Measurements from ENCODE around the gene FGFR4. TPM values are rescaled to one million over a fixed set of nuclear protein-coding genes. Genes with fewer than 3 reads are reported as not detected.

Gene FGFR4
- total and polyA plus RNA-seq, 2 of the 8 experiments (the other 6 are each of a cell fraction or from before 2014, with no cell fraction given), result 61.4 to 88.4 TPM

- TF ChIP-seq JUND (IDR thresholded peaks at IDR 0.05; ENCODE audit: low read length) (0 out of 2 replicates have a peak, but pooled peaks have one; percentile 13), PHF8 (conservative IDR thresholded peaks at IDR 0.05; ENCODE audit: low read depth, low read length) (no peak), BACH1 (IDR thresholded peaks at IDR 0.05; ENCODE audit: low read length) (no peak), FOSL1 (IDR thresholded peaks at IDR 0.05; ENCODE audit: insufficient read depth, low read depth, low read length) (no peak), POLR2AphosphoS5 (IDR thresholded peaks at IDR 0.05; ENCODE audit: low read depth, low read length) (no peak), SIRT6 (IDR thresholded peaks at IDR 0.05; ENCODE audit: low read length) (no peak), SP4 (IDR thresholded peaks at IDR 0.05; ENCODE audit: low read length) (no peak), CHD1 (IDR thresholded peaks at IDR 0.05; ENCODE audit: low read depth, low read length) (no peak), RXRA (IDR thresholded peaks at IDR 0.05; ENCODE audit: insufficient read depth, low read depth, low read length) (no peak), SP2 (IDR thresholded peaks at IDR 0.05; ENCODE audit: low read length) (no peak), YY1 (IDR thresholded peaks at IDR 0.05; ENCODE audit: low read depth, low read length) (no peak), SUZ12 (IDR thresholded peaks at IDR 0.05; ENCODE audit: low read length) (no peak), TEAD4 (IDR thresholded peaks at IDR 0.05; ENCODE audit: low read depth, low read length) (no peak), GTF2F1 (IDR thresholded peaks at IDR 0.05; ENCODE audit: borderline replicate concordance, low read depth, low read length) (no peak), RFX5 (IDR thresholded peaks at IDR 0.05; ENCODE audit: borderline replicate concordance, low read depth, low read length) (no peak), CTCF (IDR thresholded peaks at IDR 0.05; ENCODE audit: control extremely low read depth in 1 of 3, insufficient read depth in 1 of 3, low read depth in 1 of 3, low read length in 3 of 3) (peak in 2 of 3 experiments; percentile 93 to 99; a peak in 3 of 4 replicates), SIN3A (conservative IDR thresholded peaks at IDR 0.05 in 1 of 2, IDR thresholded peaks at IDR 0.05 in 1 of 2; ENCODE audit: low read depth in 1 of 2, low read length in 2 of 2) (0 out of 4 replicates have a peak, but pooled peaks of 1 of the 2 experiments have one; percentile 51), GABPA (IDR thresholded peaks at IDR 0.05; ENCODE audit: borderline replicate concordance, insufficient read depth, low read length) (no peak), CHD2 (IDR thresholded peaks at IDR 0.05; ENCODE audit: low read length) (no peak), SP1 (IDR thresholded peaks at IDR 0.05; ENCODE audit: low read depth, low read length) (no peak), EP300 (IDR thresholded peaks at IDR 0.05; ENCODE audit: borderline replicate concordance in 1 of 2, low read depth in 2 of 2, low read length in 2 of 2) (peak in 1 of 2 experiments; percentile 55; a peak in 1 of 3 replicates)
- TF ChIP-seq, protein P1, sequence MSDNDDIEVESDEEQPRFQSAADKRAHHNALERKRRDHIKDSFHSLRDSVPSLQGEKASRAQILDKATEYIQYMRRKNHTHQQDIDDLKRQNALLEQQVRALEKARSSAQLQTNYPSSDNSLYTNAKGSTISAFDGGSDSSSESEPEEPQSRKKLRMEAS (IDR thresholded peaks at IDR 0.05), result no peak
These were observed 27.1 kb downstream of the FGFR4 start (continued) for GRCh38 chr5:177113566-177114424.
